Activated CD8-positive, alpha-beta T cell treated with anti-CD3 and anti-CD28 coated beads, Interleukin-2, amount 10 ng/mL, durations not matched to agents 7 days and 5 days (primary cell): ENCODE measurements around the gene TNFSF8. TPM values are rescaled to one million over a fixed set of nuclear protein-coding genes. Genes with fewer than 3 reads are reported as not detected.
A peak's percentile ranks its signal among the peaks of the same experiment; 100 is the strongest.

Experiments
- ATAC-seq: fragments of 150-1000 bp; cut with Tn5 transposase; one replicate; pipeline ENCODE4 v1.10.0; 2021; ENCODE audit warnings: moderate library complexity
- CTCF ChIA-PET: fragments of 350-600 bp; sonication (Branson Sonifier 250); formaldehyde crosslinking; loops from one replicate; lab custom pipeline; 2021; ENCODE audit warnings: antibody characterized with exemption; lab: Charles Lee
- POLR2A ChIA-PET: fragments of 350-600 bp; sonication (Branson Sonifier 250); formaldehyde crosslinking; loops from one replicate; lab custom pipeline; 2021; ENCODE audit warnings: antibody characterized with exemption; lab: Charles Lee
- DNase-seq: peaks from one replicate; pipeline ENCODE4 v3.0.0-alpha.2; 2020
- H3K27ac Mint-ChIP-seq: one replicate; pipeline ENCODE4 v1.8.0; 2021; ENCODE audit warnings: mild to moderate bottlenecking, mixed read lengths
- H3K27me3 Mint-ChIP-seq: one replicate; pipeline ENCODE4 v1.8.0; 2021; ENCODE audit warnings: low read depth, mixed read lengths
- H3K36me3 Mint-ChIP-seq: one replicate; pipeline ENCODE4 v1.8.0; 2021; ENCODE audit warnings: low read depth, mixed read lengths
- H3K4me1 Mint-ChIP-seq: one replicate; pipeline ENCODE4 v1.8.0; 2021; ENCODE audit warnings: low read depth, mixed read lengths
- H3K4me3 Mint-ChIP-seq: one replicate; pipeline ENCODE4 v1.8.0; 2021; ENCODE audit warnings: mild to moderate bottlenecking, mixed read lengths
- H3K9me3 Mint-ChIP-seq: one replicate; pipeline ENCODE4 v1.8.0; 2022; ENCODE audit warnings: mixed read lengths; ENCODE audit not compliant: insufficient read depth
- total RNA-seq, 2 experiments: library from RNA; stranded (reverse); gene quantifications; one replicate each; pipeline ENCODE4 v1.2.3, GENCODE V29; 2021

The TNFSF8 gene
- total RNA-seq, 2 experiments from 2014 or later: 52.6 to 55.3 TPM

- H3K4me1 Mint-ChIP-seq: peaks cover 5% of the 10 kb centered on the region
- peaks cover 36% of the 10 kb centered on the region for H3K36me3 Mint-ChIP-seq
- H3K27me3 Mint-ChIP-seq: no peaks in the 10 kb centered on the region
- no peak overlapping the region for H3K27ac Mint-ChIP-seq
- H3K9me3 Mint-ChIP-seq: peaks cover 30% of the 10 kb centered on the region
- no peak overlapping the region for H3K4me3 Mint-ChIP-seq
- ATAC-seq (no peak), DNase-seq (no peak)
- CTCF ChIA-PET: interaction anchor here (1.3 kb wide), 1 partner anchor 19 kb away, joined by 3 read pairs; no protein-coding TSS in a partner anchor
- POLR2A ChIA-PET: no interaction called here
Observed at GRCh38 chr9:114880291-114880745, 50.1 kb downstream of the TNFSF8 start.

- Mint-ChIP-seq H3K27ac (no peak overlapping the region), H3K27me3 (no peaks in the 10 kb centered on the region), H3K4me3 (no peak overlapping the region), H3K36me3 (peaks cover 37% of the 10 kb centered on the region), H3K9me3 (peaks cover 34% of the 10 kb centered on the region), H3K4me1 (peaks cover 5% of the 10 kb centered on the region)
- ChIA-PET CTCF (no interaction called here), POLR2A (no interaction called here)
- ATAC-seq (no peak), DNase-seq (no peak)
Observed at GRCh38 chr9:114878879-114879564, 51.4 kb downstream of the TNFSF8 start.

GRCh38 chr9:114869845-114870244, 60.5 kb downstream of the TNFSF8 start:
- Mint-ChIP-seq H3K27me3 (no peaks in the 10 kb centered on the region), H3K27ac (peak overlapping the region; percentile 81), H3K9me3 (peaks cover 49% of the 10 kb centered on the region), H3K4me1 (peaks cover 35% of the 10 kb centered on the region), H3K4me3 (no peak overlapping the region), H3K36me3 (peaks cover 56% of the 10 kb centered on the region)
- CTCF ChIA-PET: interaction anchor here (0.6 to 2.3 kb wide), 3 partner anchors 11 to 189 kb away, joined by 3 to 5 read pairs (median 4); no protein-coding TSS in a partner anchor
- peak; percentile 56 for DNase-seq
- ATAC-seq: no peak
- POLR2A ChIA-PET: interaction anchor here (0.7 kb wide), 1 partner anchor 151 kb away, joined by 3 read pairs; no protein-coding TSS in a partner anchor

GRCh38 chr9:114869378-114869777, 61.0 kb downstream of the TNFSF8 start:
- Mint-ChIP-seq H3K27me3 (no peaks in the 10 kb centered on the region), H3K27ac (peak overlapping the region; percentile 81), H3K4me3 (no peak overlapping the region), H3K4me1 (peaks cover 35% of the 10 kb centered on the region), H3K9me3 (peaks cover 45% of the 10 kb centered on the region), H3K36me3 (peaks cover 58% of the 10 kb centered on the region)
- ChIA-PET POLR2A (interaction anchor here (0.7 kb wide), 1 partner anchor 150 kb away, joined by 3 read pairs; no protein-coding TSS in a partner anchor), CTCF (interaction anchor here (0.6 to 2.3 kb wide), 3 partner anchors 12 to 188 kb away, joined by 3 to 5 read pairs (median 4); no protein-coding TSS in a partner anchor)
- ATAC-seq (no peak), DNase-seq (no peak)

- ChIA-PET POLR2A (no interaction called here), CTCF (no interaction called here)
- ATAC-seq (no peak), DNase-seq (no peak)
- Mint-ChIP-seq H3K9me3 (peaks cover 34% of the 10 kb centered on the region), H3K4me3 (no peak overlapping the region), H3K27me3 (no peaks in the 10 kb centered on the region), H3K36me3 (peaks cover 38% of the 10 kb centered on the region), H3K27ac (no peak overlapping the region), H3K4me1 (peaks cover 24% of the 10 kb centered on the region)
Observed at GRCh38 chr9:114867327-114867726, 63.1 kb downstream of the TNFSF8 start.

- no peak for ATAC-seq
- Mint-ChIP-seq H3K9me3 (peaks cover 15% of the 10 kb centered on the region), H3K27me3 (no peaks in the 10 kb centered on the region), H3K27ac (no peak overlapping the region), H3K4me1 (peaks cover 6% of the 10 kb centered on the region), H3K4me3 (no peak overlapping the region), H3K36me3 (peaks cover 13% of the 10 kb centered on the region)
- ChIA-PET CTCF (no interaction called here), POLR2A (no interaction called here)
- no peak for DNase-seq
Observed at GRCh38 chr9:114864471-114864870, 65.9 kb downstream of the TNFSF8 start.

GRCh38 chr9:114861922-114862605, 68.3 kb downstream of the TNFSF8 start:
- Mint-ChIP-seq H3K9me3 (peaks cover 4% of the 10 kb centered on the region), H3K4me3 (no peak overlapping the region), H3K4me1 (no peaks in the 10 kb centered on the region), H3K36me3 (peaks cover 4% of the 10 kb centered on the region), H3K27me3 (peaks cover 7% of the 10 kb centered on the region), H3K27ac (no peak overlapping the region)
- ATAC-seq (no peak), DNase-seq (no peak)
- CTCF ChIA-PET: no interaction called here
- POLR2A ChIA-PET: no interaction called here

- Mint-ChIP-seq H3K27ac (no peak overlapping the region), H3K36me3 (peaks cover 4% of the 10 kb centered on the region), H3K4me1 (no peaks in the 10 kb centered on the region), H3K27me3 (peaks cover 7% of the 10 kb centered on the region), H3K9me3 (peaks cover 4% of the 10 kb centered on the region), H3K4me3 (no peak overlapping the region)
- CTCF ChIA-PET: interaction anchor here (0.8 to 1.0 kb wide), 2 partner anchors 13 to 37 kb away, joined by 3 read pairs; no protein-coding TSS in a partner anchor
- no peak for ATAC-seq
- POLR2A ChIA-PET: interaction anchor here (0.7 kb wide), 1 partner anchor 103 kb away, joined by 3 read pairs; no protein-coding TSS in a partner anchor
- DNase-seq: no peak
Observed at GRCh38 chr9:114861273-114861672, 69.1 kb downstream of the TNFSF8 start.

GRCh38 chr9:114860187-114860586, 70.2 kb downstream of the TNFSF8 start:
- Mint-ChIP-seq H3K4me1 (no peaks in the 10 kb centered on the region), H3K27me3 (peaks cover 7% of the 10 kb centered on the region), H3K27ac (no peak overlapping the region), H3K36me3 (peaks cover 4% of the 10 kb centered on the region), H3K4me3 (no peak overlapping the region), H3K9me3 (peaks cover 6% of the 10 kb centered on the region)
- ATAC-seq (no peak), DNase-seq (no peak)
- ChIA-PET POLR2A (no interaction called here), CTCF (interaction anchor here (0.7 to 1.0 kb wide), 2 partner anchors 36 to 97 kb away, joined by 3 read pairs; no protein-coding TSS in a partner anchor)

- no peak for ATAC-seq
- POLR2A ChIA-PET: no interaction called here
- CTCF ChIA-PET: no interaction called here
- H3K27ac Mint-ChIP-seq: no peak overlapping the region
- H3K27me3 Mint-ChIP-seq: peaks cover 7% of the 10 kb centered on the region
- peaks cover 3% of the 10 kb centered on the region for H3K9me3 Mint-ChIP-seq
- DNase-seq: no peak
- no peaks in the 10 kb centered on the region for H3K4me1 Mint-ChIP-seq
- no peak overlapping the region for H3K4me3 Mint-ChIP-seq
- H3K36me3 Mint-ChIP-seq: no peaks in the 10 kb centered on the region
Observed at GRCh38 chr9:114856942-114857315, 73.5 kb downstream of the TNFSF8 start.

- no peak overlapping the region for H3K4me3 Mint-ChIP-seq
- DNase-seq: no peak
- CTCF ChIA-PET: interaction anchor here (0.6 kb wide), 1 partner anchor 925 kb away, joined by 3 read pairs; no protein-coding TSS in a partner anchor
Observed at GRCh38 chr9:114856215-114856941, 74.0 kb downstream of the TNFSF8 start.

More at GRCh38 chr9:114856215-114856941, 74.0 kb downstream of the TNFSF8 start:
- Mint-ChIP-seq H3K27ac (no peak overlapping the region), H3K9me3 (peaks cover 3% of the 10 kb centered on the region), H3K27me3 (peaks cover 7% of the 10 kb centered on the region), H3K36me3 (no peaks in the 10 kb centered on the region), H3K4me1 (peaks cover 1% of the 10 kb centered on the region)
- ATAC-seq: no peak
- POLR2A ChIA-PET: no interaction called here
